NCI-H748 (cell line): ENCODE results near the gene CASS4.
"Not testable (repeated sequence)": the region's sequence is repeated elsewhere in the genome, so short reads cannot be mapped to it uniquely, and the experiment has no call there.

Experiments
- DNase-seq: peaks from one replicate; lab custom pipeline; 2025; ENCODE audit not compliant: unreplicated experiment; lab: John Stamatoyannopoulos, UW

Gene CASS4

DNA sequence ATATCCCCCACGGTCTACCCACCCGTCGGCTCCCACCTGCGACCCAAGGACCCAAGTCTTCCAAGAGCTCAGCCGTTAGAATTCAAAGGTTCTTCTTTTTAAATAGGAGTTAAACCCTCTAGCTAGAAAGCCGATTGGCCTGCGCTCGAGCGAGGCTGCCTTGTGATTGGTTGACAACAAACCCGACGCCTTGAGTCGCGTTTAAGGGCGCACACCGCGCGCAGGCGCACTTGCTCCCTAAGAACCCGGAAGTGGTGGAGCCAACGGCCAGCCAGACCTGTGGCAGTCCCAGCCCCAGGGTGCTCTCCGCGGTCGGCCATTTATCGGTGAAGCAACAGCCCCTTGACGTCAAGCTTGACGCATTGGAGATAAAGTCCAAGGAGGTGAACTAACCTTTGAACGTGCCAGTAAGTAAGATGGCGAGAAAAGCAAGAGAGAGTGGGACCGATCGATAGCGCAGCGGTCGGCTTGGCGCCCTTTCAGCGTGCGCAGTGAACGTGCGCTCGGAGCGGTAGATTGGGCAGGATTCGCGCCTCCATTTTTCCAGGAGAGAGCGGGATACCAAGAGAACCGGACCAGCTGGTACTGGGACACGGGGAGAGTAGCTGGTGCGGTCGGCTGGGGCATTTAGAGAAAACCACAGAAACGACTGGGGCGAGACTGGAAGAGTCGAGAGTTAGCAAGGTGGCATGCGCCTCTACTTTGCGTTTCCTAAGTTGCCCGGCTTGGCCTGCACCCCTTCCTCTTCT, 19.8 kb upstream of the CASS4 start, which contains the start of the genes AURKA and CSTF1:
AURKA (minus strand) TSS at position 84 of the 749 bp plus-strand sequence. CDS start 4,018 bp downstream, outside the sequence.
CSTF1 (plus strand) TSS at position 514 of the 749 bp plus-strand sequence. CDS start 2,908 bp downstream, outside the sequence.
- DNase-seq: peak; percentile 97

DNA sequence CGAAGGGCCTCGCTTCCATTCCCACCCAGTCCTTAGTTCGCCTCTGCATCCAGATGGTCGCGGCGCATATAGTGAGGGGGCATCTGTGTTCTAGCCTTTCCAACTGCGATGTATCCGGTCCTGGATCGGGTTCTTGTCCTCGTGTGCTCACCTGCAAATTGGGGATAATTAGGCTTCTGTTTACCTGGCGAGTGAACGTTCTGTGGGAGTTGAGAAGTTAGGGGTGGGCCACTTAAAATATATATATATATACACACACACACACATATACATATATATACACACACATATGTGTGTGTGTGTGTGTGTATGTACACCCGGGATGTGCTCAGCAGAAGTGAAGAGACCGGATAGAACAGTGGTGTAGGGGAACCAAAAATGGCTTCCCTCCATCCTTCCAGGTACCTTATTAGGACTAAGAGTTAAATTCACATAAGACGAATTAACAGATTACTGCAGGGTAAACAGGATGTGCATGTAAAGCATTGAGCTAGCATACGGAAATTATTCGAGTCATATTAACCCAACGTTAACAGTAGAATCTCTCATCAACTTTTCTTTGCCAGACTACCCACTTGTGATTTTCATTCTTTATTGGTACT, 19.1 kb upstream of the CASS4 start:
- peak; percentile 21 for DNase-seq

- DNase-seq: no peak
Observed at GRCh38 chr20:56393653-56394052, 18.4 kb upstream of the CASS4 start.

- no peak for DNase-seq
Observed at GRCh38 chr20:56395166-56395565, 16.9 kb upstream of the CASS4 start.

- DNase-seq: peak; percentile 34
Observed at GRCh38 chr20:56400001-56400640, 11.9 kb upstream of the CASS4 start.

DNA sequence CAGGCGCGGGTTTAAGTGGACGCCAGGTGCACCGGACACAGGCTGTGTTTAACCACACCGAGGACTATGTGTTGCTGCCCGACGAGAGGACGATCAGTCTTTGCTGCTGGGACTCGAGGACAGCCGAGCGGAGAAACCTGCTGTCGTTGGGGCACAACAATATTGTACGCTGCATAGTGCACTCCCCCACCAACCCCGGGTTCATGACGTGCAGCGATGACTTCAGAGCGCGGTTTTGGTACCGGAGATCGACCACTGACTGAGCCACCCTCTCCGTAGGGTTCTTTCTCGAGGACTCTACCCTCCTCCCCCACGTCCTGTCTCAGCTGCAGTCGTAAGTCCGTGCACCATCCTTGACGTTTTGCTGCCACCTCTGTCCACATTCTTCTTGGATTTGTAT, 8.6 kb upstream of the CASS4 start:
- DNase-seq: no peak

- not testable (repeated sequence) for DNase-seq
Observed at GRCh38 chr20:56405356-56405755, 6.7 kb upstream of the CASS4 start.

- no peak for DNase-seq
Observed at GRCh38 chr20:56406910-56407309, 5.2 kb upstream of the CASS4 start.

DNA sequence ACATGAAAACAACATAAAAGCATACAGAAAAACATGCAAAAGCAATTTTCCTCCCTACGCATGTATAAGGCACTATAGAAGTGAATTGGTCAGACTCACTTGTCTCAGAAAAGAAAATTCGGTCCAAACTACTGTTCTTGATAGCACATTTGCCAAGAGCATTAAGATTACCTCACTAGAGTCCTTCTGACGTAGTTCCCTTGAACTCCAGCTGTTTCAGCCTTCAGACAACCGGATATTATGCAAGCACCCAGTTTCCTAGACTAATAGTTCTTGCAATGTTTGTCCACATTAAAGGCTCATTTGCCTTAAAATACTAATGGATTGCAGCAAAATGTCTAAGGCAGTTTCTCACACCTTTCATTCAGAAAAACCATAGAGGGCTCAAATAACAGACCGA, 2.5 kb upstream of the CASS4 start:
- no peak for DNase-seq

- no peak for DNase-seq
Observed at GRCh38 chr20:56409956-56410355, 2.1 kb upstream of the CASS4 start.

DNA sequence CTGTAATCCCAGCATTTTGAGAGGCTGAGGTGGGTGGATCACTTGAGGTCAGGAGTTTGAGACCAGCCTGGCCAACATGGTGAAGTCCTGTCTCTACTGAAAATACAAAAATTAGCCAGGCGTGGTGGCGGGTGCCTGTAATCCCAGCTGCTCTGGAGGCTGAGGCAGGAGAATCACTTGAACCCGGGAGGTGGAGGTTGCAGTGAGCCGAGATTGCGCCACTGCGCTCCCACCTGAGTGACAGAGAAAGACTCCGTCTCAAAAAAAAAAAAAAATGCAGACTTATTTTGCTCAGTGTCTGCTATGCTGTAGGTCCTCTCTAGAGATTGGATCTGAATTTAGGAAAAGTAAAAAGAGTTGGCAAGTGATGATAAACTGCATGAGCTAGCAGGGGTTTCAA, 773 bp upstream of the CASS4 start:
- not testable (repeated sequence) for DNase-seq

- no peak for DNase-seq
Observed at GRCh38 chr20:56412473-56412790, 372 bp downstream of the CASS4 start.

GRCh38 chr20:56412949-56413348, 889 bp downstream of the CASS4 start:
- no peak for DNase-seq

DNA sequence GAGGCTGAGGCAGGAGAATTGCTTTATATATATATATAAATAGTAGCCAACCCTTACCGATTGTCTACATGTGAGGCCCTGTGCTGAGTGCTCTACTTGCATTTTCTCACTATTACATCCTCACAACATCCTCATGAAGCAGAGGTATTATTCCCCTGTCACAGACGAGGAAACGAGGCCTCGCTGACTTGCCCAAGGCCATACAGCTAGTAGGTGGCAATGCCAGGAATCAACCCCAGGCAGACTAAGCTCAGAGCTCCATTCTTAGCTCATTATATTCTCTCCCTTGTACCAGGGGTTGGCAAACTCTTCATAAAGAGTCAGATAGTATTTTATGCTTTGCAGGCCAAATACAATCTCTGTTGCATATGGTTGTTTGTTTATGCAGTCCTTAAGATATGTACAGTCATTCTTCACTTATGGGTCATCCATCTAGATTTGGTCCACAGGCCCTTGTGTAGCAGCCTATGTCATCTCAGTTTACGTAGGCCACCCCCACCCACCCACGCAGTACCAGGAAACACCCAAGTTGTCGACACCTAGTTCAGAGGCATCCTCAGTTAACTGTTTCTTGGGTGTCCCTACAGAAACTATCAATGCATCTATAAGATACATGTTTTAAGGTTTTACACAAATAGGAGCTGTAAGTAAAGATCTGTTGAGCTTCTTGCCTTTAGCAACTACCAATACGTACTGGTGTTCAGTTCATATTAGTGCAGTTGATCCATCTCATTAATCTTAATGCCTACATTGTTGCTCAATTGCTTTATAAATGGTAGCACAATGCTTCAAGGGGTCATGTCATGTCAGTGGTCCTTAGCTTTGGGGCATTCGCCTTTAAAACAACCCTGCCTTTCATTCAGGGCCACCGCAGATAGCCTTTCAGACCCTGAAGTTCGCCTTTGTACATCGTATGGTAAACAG, 3.0 kb downstream of the CASS4 start:
- DNase-seq: no peak

DNA sequence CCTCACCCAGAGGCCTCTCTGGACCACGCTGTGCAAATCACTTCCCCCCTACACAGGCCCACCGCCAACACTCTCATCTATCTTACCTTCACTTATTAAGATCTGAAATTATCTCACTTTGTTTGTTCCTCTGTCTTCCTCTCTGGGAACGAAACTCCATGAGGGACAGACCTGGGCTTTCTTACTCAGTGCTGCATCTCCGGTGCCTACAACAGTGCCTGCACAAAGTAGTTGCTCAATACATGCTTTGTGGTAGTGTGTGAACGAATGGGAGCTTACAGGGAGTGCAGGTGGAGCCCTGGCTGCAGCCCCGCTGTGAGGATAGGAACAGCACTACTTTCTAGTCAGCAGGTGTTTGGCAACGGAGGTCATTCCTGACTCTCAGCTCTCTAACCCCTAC, 5.3 kb downstream of the CASS4 start:
- DNase-seq: no peak

- no peak for DNase-seq
Observed at GRCh38 chr20:56417911-56418310, 5.9 kb downstream of the CASS4 start.

GRCh38 chr20:56418385-56418861, 6.4 kb downstream of the CASS4 start:
- DNase-seq: no peak

GRCh38 chr20:56420028-56420427, 8.0 kb downstream of the CASS4 start:
- no peak for DNase-seq

DNA sequence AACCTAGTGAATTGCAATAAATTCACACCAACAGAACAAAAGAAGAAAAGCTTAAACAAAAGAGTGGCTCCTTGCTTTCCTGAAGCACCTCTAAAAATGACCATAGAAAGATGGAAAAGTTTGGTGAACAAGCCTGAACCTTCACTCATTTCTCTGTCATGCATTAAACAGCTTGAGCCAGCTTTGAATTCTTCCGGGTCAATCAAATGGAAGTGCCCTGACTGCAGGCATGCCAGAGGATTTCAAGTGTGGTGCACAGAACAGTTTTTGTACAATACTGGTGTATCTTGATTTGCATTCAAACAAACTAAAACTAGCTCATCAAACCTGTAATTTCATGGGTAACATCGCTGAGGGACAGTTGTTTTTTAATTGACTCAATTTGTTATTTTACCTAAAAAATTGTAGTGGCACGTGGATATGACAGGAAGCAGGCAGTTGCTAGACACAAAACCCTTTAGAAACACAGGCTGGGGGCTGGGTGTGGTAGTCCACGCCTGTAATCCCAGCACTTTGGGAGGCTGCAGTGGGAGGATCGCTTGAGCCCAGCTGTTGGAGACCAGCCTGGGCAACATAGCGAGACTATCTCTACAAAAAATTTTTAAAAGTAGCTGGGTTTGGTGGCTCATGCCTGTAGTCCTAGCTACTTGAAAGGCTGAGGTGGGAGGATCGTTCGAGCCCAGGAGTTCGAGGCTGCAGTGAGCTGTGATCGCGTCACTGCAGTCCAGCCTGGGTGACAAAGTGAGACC, 9.1 kb downstream of the CASS4 start:
- DNase-seq: no peak

DNA sequence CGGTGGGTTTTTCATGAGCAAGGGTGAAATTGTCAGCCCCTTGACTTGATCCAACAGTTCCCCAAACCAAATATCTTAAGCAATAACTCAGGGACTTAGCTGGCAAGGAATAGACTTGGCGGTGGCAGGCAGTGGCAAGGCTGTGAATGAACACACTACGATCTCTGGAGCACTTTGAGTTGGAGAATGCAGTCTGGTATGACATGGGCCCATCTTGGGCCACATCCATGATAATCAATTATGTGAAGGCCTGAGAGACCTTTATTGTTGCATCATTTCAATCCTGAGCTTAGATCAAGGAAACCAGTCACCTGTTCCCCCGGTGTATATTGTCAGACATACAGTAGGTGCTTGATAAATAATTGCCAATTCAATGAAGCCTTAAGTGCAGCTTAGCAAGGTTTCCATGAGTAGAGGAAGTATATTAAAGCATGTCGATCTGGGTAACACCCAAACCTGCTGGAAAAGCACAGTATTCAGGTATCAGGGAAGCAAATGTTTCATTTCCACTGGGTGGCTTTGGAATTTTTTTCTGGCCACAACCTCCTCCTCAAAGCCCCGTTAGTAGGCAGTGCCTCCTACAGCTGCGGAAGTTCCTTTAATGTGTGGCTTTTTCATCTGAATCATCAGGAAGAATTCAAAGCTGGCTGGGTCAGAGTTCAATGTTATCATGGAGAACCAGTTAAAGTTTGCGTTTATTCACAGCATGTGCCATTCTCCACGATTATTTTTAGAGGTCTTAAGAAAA, 10.2 kb downstream of the CASS4 start:
- no peak for DNase-seq
